Trophoblast cell (in vitro differentiated cells and primary cell): Measurements from ENCODE around the gene FOXJ3.

Experiments used
- DNase-seq, 2 donors: peaks; one replicate each; pipeline ENCODE4 v3.0.0-alpha.2; 2016
- H2AFZ ChIP-seq: 2 replicates; pipeline ENCODE4 v1.6.1; 2013; ENCODE audit warnings: low read length, moderate library complexity, mild to moderate bottlenecking; ENCODE audit not compliant: insufficient read depth, poor library complexity
- H2AK5ac ChIP-seq: 2 replicates; pipeline ENCODE4 v1.6.1; 2013; ENCODE audit warnings: mild to moderate bottlenecking, low read length
- H2BK120ac ChIP-seq: 2 replicates; pipeline ENCODE4 v1.6.1; 2013; ENCODE audit warnings: low read length, mild to moderate bottlenecking, moderate library complexity; ENCODE audit not compliant: insufficient read depth, poor library complexity
- H2BK12ac ChIP-seq: 2 replicates; pipeline ENCODE4 v1.6.1; 2013; ENCODE audit warnings: mild to moderate bottlenecking, low read length, moderate library complexity
- H2BK5ac ChIP-seq: 2 replicates; pipeline ENCODE4 v1.6.1; 2013; ENCODE audit warnings: low read length, low read depth, moderate library complexity, mild to moderate bottlenecking; ENCODE audit not compliant: poor library complexity
- H3K14ac ChIP-seq: 2 replicates; pipeline ENCODE4 v1.6.1; 2013; ENCODE audit warnings: mild to moderate bottlenecking, low read length
- H3K18ac ChIP-seq: 2 replicates; pipeline ENCODE4 v1.6.1; 2013; ENCODE audit warnings: mild to moderate bottlenecking, low read length
- H3K23ac ChIP-seq: 2 replicates; pipeline ENCODE4 v1.6.1; 2013; ENCODE audit warnings: low read length
- H3K27ac ChIP-seq: 2 replicates; pipeline ENCODE4 v1.5.1; 2013; ENCODE audit warnings: low read depth, mild to moderate bottlenecking, inconsistent platforms, low read length, moderate library complexity
- H3K27me3 ChIP-seq: 2 replicates; pipeline ENCODE4 v1.6.1; 2013; ENCODE audit warnings: inconsistent platforms, mild to moderate bottlenecking, low read length, moderate library complexity; ENCODE audit not compliant: insufficient read depth
- H3K36me3 ChIP-seq, 2 experiments: 1 replicate in 1 of 2; 2 replicates in 1 of 2; pipeline ENCODE4 v1.6.1; 2013; ENCODE audit warnings: low read length in 2 of 2, mild to moderate bottlenecking in 2 of 2, moderate library complexity in 1 of 2; ENCODE audit not compliant: insufficient read depth in 2 of 2, control insufficient read depth in 1 of 2
- H3K4ac ChIP-seq: 2 replicates; pipeline ENCODE4 v1.6.1; 2013; ENCODE audit warnings: low read depth, mild to moderate bottlenecking, low read length, moderate library complexity
- H3K4me1 ChIP-seq, 2 experiments: 1 replicate in 1 of 2; 2 replicates in 1 of 2; pipeline ENCODE4 v1.6.1; 2013; ENCODE audit warnings: low read length in 2 of 2, mild to moderate bottlenecking in 2 of 2, moderate library complexity in 1 of 2; ENCODE audit not compliant: insufficient read depth in 2 of 2, control insufficient read depth in 1 of 2
- H3K4me2 ChIP-seq: 2 replicates; pipeline ENCODE4 v1.6.1; 2013; ENCODE audit warnings: inconsistent platforms, mild to moderate bottlenecking, low read length, moderate library complexity
- H3K4me3 ChIP-seq: 2 replicates; pipeline ENCODE4 v1.5.1; 2013; ENCODE audit warnings: mild to moderate bottlenecking, low read depth, low read length, inconsistent platforms
- H3K79me1 ChIP-seq: one replicate; pipeline ENCODE4 v1.6.1; 2013; ENCODE audit warnings: low read length
- H3K79me2 ChIP-seq: 2 replicates; pipeline ENCODE4 v1.6.1; 2013; ENCODE audit warnings: low read length, mild to moderate bottlenecking; ENCODE audit not compliant: control insufficient read depth, insufficient read depth, poor library complexity
- H3K9ac ChIP-seq: 2 replicates; pipeline ENCODE4 v1.6.1; 2013; ENCODE audit warnings: mild to moderate bottlenecking, low read length
- H3K9me3 ChIP-seq: 2 replicates; pipeline ENCODE4 v1.6.1; 2013; ENCODE audit warnings: low read depth, mild to moderate bottlenecking, control low read depth, inconsistent platforms, low read length; ENCODE audit not compliant: insufficient read depth
- H4K12ac ChIP-seq: 2 replicates; pipeline ENCODE4 v1.6.1; 2013; ENCODE audit warnings: low read depth, mild to moderate bottlenecking, low read length, moderate library complexity
- H4K8ac ChIP-seq: 2 replicates; pipeline ENCODE4 v1.6.1; 2013; ENCODE audit warnings: low read depth, mild to moderate bottlenecking, low read length, moderate library complexity
- H4K91ac ChIP-seq: one replicate; pipeline ENCODE4 v1.6.1; 2013; ENCODE audit warnings: low read depth, mild to moderate bottlenecking, low read length, moderate library complexity
- WGBS: extraction: QIAGEN DNeasy Blood & Tissue Kit; methylation state at CpG from one replicate; pipeline ENCODE4 v1.1.7; 2013; ENCODE audit warnings: missing lambda C conversion rate; ENCODE audit not compliant: insufficient read length, insufficient coverage; ENCODE audit errors: extremely low coverage; 5-methylcytosine and 5-hydroxymethylcytosine counted together

Gene FOXJ3

DNA sequence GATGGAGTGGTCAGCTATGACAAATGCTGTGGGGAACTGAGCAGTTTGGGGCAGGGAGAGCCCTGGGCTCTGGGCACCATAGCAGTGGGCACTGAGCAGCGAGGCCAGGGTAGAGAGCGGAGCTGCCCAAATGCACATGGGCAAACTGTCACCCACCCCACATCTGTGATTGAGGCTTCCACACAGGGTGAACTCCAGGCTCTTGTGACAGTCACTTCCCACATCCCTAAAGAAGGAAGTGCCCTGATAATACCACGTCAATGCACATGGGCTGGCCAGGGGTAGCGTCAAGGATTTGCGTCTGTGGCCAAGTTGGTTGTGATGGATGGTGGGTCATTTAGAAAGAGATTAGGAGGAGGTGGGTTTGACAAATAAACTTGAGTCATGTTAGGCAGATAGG lies 184.4 kb downstream of the FOXJ3 start:
- H3K18ac ChIP-seq = no peak overlapping the region
- no peak overlapping the region for H3K23ac ChIP-seq
- H3K79me2 ChIP-seq = no peaks in the 10 kb centered on the region
- no peak overlapping the region for H2BK12ac ChIP-seq
- no peak overlapping the region for H3K14ac ChIP-seq
- no peak overlapping the region for H4K8ac ChIP-seq
- H3K27ac ChIP-seq = no peak overlapping the region
- no peak overlapping the region for H3K9ac ChIP-seq
- H2BK5ac ChIP-seq = no peak overlapping the region
- H3K4me3 ChIP-seq = no peak overlapping the region
- no peak overlapping the region for H2AFZ ChIP-seq
- H2AK5ac ChIP-seq = no peak overlapping the region
- H3K4me1 ChIP-seq = no peaks in the 10 kb centered on the region
- H3K9me3 ChIP-seq = peaks cover 6% of the 10 kb centered on the region
- no peak for DNase-seq
- H3K27me3 ChIP-seq = no peaks in the 10 kb centered on the region
- no peak overlapping the region for H3K4me2 ChIP-seq
- no CpG with 5 or more reads among the region's 5 CpGs for WGBS
- H4K91ac ChIP-seq = no peak overlapping the region
- no peak overlapping the region for H2BK120ac ChIP-seq
- no peak overlapping the region for H3K4ac ChIP-seq
- no peak overlapping the region for H4K12ac ChIP-seq
- no peaks in the 10 kb centered on the region for H3K79me1 ChIP-seq
- H3K36me3 ChIP-seq = no peaks in the 10 kb centered on the region

- no peaks in the 10 kb centered on the region for H3K79me1 ChIP-seq
- no peak overlapping the region for H4K12ac ChIP-seq
- no peak overlapping the region for H2AK5ac ChIP-seq
- H3K18ac ChIP-seq = no peak overlapping the region
- no peak overlapping the region for H3K27ac ChIP-seq
- no CpG with 5 or more reads among the region's 1 CpG for WGBS
- H3K14ac ChIP-seq = no peak overlapping the region
- no peak overlapping the region for H3K4me2 ChIP-seq
- H3K9ac ChIP-seq = no peak overlapping the region
- H3K27me3 ChIP-seq = no peaks in the 10 kb centered on the region
- H2AFZ ChIP-seq = no peak overlapping the region
- H3K23ac ChIP-seq = no peak overlapping the region
- H4K8ac ChIP-seq = no peak overlapping the region
- no peak overlapping the region for H2BK5ac ChIP-seq
- H3K9me3 ChIP-seq = peaks cover 6% of the 10 kb centered on the region
- peak; percentile 57 to 93 for DNase-seq
- no peak overlapping the region for H3K4ac ChIP-seq
- no peaks in the 10 kb centered on the region for H3K36me3 ChIP-seq
- no peaks in the 10 kb centered on the region for H3K79me2 ChIP-seq
- no peak overlapping the region for H4K91ac ChIP-seq
- no peak overlapping the region for H2BK120ac ChIP-seq
- H3K4me1 ChIP-seq = peaks cover 0 to 2% of the 10 kb centered on the region in 2 experiments
- H3K4me3 ChIP-seq = no peak overlapping the region
- no peak overlapping the region for H2BK12ac ChIP-seq
These were observed 186.9 kb downstream of the FOXJ3 start for GRCh38 chr1:42148166-42148565.

- Histone ChIP-seq H3K23ac (no peak overlapping the region), H3K4me2 (no peak overlapping the region), H4K12ac (no peak overlapping the region), H3K9me3 (peaks cover 6% of the 10 kb centered on the region), H3K18ac (no peak overlapping the region), H2BK120ac (no peak overlapping the region), H3K36me3 (no peaks in the 10 kb centered on the region), H2BK5ac (no peak overlapping the region), H3K4ac (no peak overlapping the region), H3K79me1 (no peaks in the 10 kb centered on the region), H3K9ac (no peak overlapping the region), H3K79me2 (no peaks in the 10 kb centered on the region), H2AK5ac (no peak overlapping the region), H4K91ac (no peak overlapping the region), H3K4me3 (no peak overlapping the region), H3K27ac (no peak overlapping the region), H4K8ac (no peak overlapping the region), H3K14ac (no peak overlapping the region), H3K4me1 (peaks cover 0 to 2% of the 10 kb centered on the region in 2 experiments), H2AFZ (no peak overlapping the region), H3K27me3 (no peaks in the 10 kb centered on the region), H2BK12ac (no peak overlapping the region)
- WGBS = no CpG with 5 or more reads among the region's 19 CpGs
- DNase-seq = peak; percentile 97 to 99
These were observed 188.3 kb downstream of the FOXJ3 start for GRCh38 chr1:42146626-42147320.

DNA sequence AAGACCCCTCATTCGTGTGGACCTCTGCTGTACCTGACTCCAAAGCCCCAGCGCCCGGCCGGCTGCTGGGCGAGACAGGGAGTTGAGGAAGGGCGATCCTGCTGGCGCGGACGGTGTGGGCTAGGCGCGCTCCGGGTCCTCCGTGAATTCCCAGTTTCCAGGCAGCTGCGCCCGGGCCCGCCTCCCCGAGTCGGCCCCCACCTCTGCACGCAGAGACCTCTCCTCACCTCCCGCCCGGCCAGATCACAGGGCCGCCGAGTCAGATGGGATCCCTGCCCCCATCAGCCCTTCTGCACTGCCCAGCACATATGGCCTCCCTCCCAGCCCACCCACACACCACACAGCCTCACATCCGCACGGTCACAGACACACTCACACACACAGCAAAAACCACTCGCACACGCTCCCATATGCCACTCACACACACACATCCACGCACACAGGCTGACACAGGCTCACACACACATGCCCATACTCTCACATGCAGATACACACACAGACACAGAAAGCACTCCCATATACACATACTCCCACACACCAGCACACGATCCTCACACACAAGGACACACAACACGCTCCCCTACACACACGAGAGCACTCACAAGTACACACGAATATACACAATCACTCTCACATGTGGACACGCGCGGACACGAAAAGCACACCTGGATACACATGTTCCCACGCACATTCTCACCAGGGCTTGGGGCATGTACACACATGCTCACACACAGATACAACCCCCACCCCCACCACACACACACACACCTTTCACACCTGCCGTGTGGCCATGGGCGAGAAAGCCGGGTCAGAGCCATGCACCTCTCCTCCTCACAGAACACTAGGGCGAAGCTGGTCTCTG lies 189.0 kb downstream of the FOXJ3 start:
- no peak overlapping the region for H3K23ac ChIP-seq
- H3K4me3 ChIP-seq = no peak overlapping the region
- H3K14ac ChIP-seq = no peak overlapping the region
- no peak overlapping the region for H4K8ac ChIP-seq
- no peak overlapping the region for H3K27ac ChIP-seq
- H4K91ac ChIP-seq = no peak overlapping the region
- no peak overlapping the region for H3K4me2 ChIP-seq
- H3K18ac ChIP-seq = no peak overlapping the region
- H2BK5ac ChIP-seq = no peak overlapping the region
- peaks cover 6% of the 10 kb centered on the region for H3K9me3 ChIP-seq
- no peaks in the 10 kb centered on the region for H3K79me2 ChIP-seq
- H3K79me1 ChIP-seq = no peaks in the 10 kb centered on the region
- no peak for DNase-seq
- WGBS = no CpG with 5 or more reads among the region's 41 CpGs
- H3K4ac ChIP-seq = no peak overlapping the region
- H2BK12ac ChIP-seq = no peak overlapping the region
- no peak overlapping the region for H4K12ac ChIP-seq
- H3K9ac ChIP-seq = no peak overlapping the region
- no peaks in the 10 kb centered on the region for H3K27me3 ChIP-seq
- no peak overlapping the region for H2AFZ ChIP-seq
- no peak overlapping the region for H2BK120ac ChIP-seq
- H3K4me1 ChIP-seq = peaks cover 0 to 2% of the 10 kb centered on the region in 2 experiments
- H3K36me3 ChIP-seq = no peaks in the 10 kb centered on the region
- H2AK5ac ChIP-seq = no peak overlapping the region
